ENCODE results near the gene RTL10.

Gene RTL10

GRCh38 chr22:19823191-19823901, 31.3 kb downstream of the RTL10 start:
- Histone ChIP-seq H3K9me3 (ENCODE audit: control insufficient read depth, low read length) (no peaks in the 10 kb centered on the region), H3K27ac (no peak overlapping the region), H2AFZ (no peak overlapping the region), H3K4me3 (ENCODE audit: low read depth, low read length) (no peak overlapping the region), H3K9ac (no peak overlapping the region), H3K4me1 (no peaks in the 10 kb centered on the region), H3K79me2 (no peaks in the 10 kb centered on the region), H3K4me2 (ENCODE audit: low read length) (no peak overlapping the region), H3K27me3 (ENCODE audit: control insufficient read depth, insufficient read depth, low read length) (no peaks in the 10 kb centered on the region), H3K36me3 (ENCODE audit: control insufficient read depth, insufficient read depth, low read length) (no peaks in the 10 kb centered on the region)
- TF ChIP-seq CTCF (IDR thresholded peaks at IDR 0.05), result no peak

- H3K4me2 ChIP-seq (ENCODE audit: low read length), result no peak overlapping the region
- no peak overlapping the region for H3K27ac ChIP-seq
- H3K36me3 ChIP-seq (ENCODE audit: control insufficient read depth, insufficient read depth, low read length), result no peaks in the 10 kb centered on the region
- no peak overlapping the region for H2AFZ ChIP-seq
- H3K4me1 ChIP-seq, result no peaks in the 10 kb centered on the region
- no peaks in the 10 kb centered on the region for H3K27me3 ChIP-seq (ENCODE audit: control insufficient read depth, insufficient read depth, low read length)
- no peaks in the 10 kb centered on the region for H3K9me3 ChIP-seq (ENCODE audit: control insufficient read depth, low read length)
- H3K9ac ChIP-seq, result no peak overlapping the region
- no peak for TF ChIP-seq CTCF (IDR thresholded peaks at IDR 0.05)
- H3K79me2 ChIP-seq, result no peaks in the 10 kb centered on the region
- no peak overlapping the region for H3K4me3 ChIP-seq (ENCODE audit: low read depth, low read length)
Observed at GRCh38 chr22:19822301-19823117, 32.2 kb downstream of the RTL10 start.

- TF ChIP-seq CTCF (IDR thresholded peaks at IDR 0.05), result no peak
- Histone ChIP-seq H3K36me3 (ENCODE audit: control insufficient read depth, insufficient read depth, low read length) (no peaks in the 10 kb centered on the region), H3K4me2 (ENCODE audit: low read length) (no peak overlapping the region), H2AFZ (no peak overlapping the region), H3K4me1 (no peaks in the 10 kb centered on the region), H3K79me2 (no peaks in the 10 kb centered on the region), H3K4me3 (ENCODE audit: low read depth, low read length) (no peak overlapping the region), H3K27ac (no peak overlapping the region), H3K9ac (no peak overlapping the region), H3K27me3 (ENCODE audit: control insufficient read depth, insufficient read depth, low read length) (no peaks in the 10 kb centered on the region), H3K9me3 (ENCODE audit: control insufficient read depth, low read length) (no peaks in the 10 kb centered on the region)
Observed at GRCh38 chr22:19821523-19822300, 33.0 kb downstream of the RTL10 start.

GRCh38 chr22:19820880-19821522, 33.7 kb downstream of the RTL10 start:
- Histone ChIP-seq H3K4me3 (ENCODE audit: low read depth, low read length) (no peak overlapping the region), H3K9me3 (ENCODE audit: control insufficient read depth, low read length) (no peaks in the 10 kb centered on the region), H3K36me3 (ENCODE audit: control insufficient read depth, insufficient read depth, low read length) (no peaks in the 10 kb centered on the region), H3K27me3 (ENCODE audit: control insufficient read depth, insufficient read depth, low read length) (no peaks in the 10 kb centered on the region), H2AFZ (no peak overlapping the region), H3K79me2 (no peaks in the 10 kb centered on the region), H3K4me2 (ENCODE audit: low read length) (no peak overlapping the region), H3K4me1 (no peaks in the 10 kb centered on the region), H3K27ac (no peak overlapping the region), H3K9ac (no peak overlapping the region)
- no peak for TF ChIP-seq CTCF (IDR thresholded peaks at IDR 0.05)
